Osteoblast (primary cell): ENCODE data around the gene ANO7. TPM values are rescaled to one million over a fixed set of nuclear protein-coding genes. Genes with fewer than 3 reads are reported as not detected.
A peak's percentile ranks its signal among the peaks of the same experiment; 100 is the strongest.

Experiments
- DNase-seq: peaks from one replicate; pipeline ENCODE4 v3.0.0; 2011; ENCODE audit warnings: low spot score, mixed read lengths; ENCODE audit not compliant: insufficient read length; ENCODE audit errors: missing footprints
- H2AFZ ChIP-seq: 2 replicates; pipeline ENCODE4 v1.6.0; 2011; ENCODE audit warnings: mild to moderate bottlenecking, low read length
- H3K27ac ChIP-seq: 2 replicates; pipeline ENCODE4 v1.5.1; 2011; ENCODE audit warnings: mild to moderate bottlenecking, low read depth, low read length, moderate library complexity
- H3K27me3 ChIP-seq: 2 replicates; pipeline ENCODE4 v1.6.0; 2012; ENCODE audit warnings: mild to moderate bottlenecking, control low read depth, inconsistent platforms, low read length, moderate library complexity; ENCODE audit not compliant: insufficient read depth
- H3K36me3 ChIP-seq: 2 replicates; pipeline ENCODE4 v1.5.1; 2011; ENCODE audit warnings: mild to moderate bottlenecking, low read length, control low read depth, moderate library complexity; ENCODE audit not compliant: insufficient read depth
- H3K4me1 ChIP-seq: 2 replicates; pipeline ENCODE4 v1.5.1; 2011; ENCODE audit warnings: mild to moderate bottlenecking, low read length, control low read depth, moderate library complexity; ENCODE audit not compliant: insufficient read depth
- H3K4me2 ChIP-seq: 2 replicates; pipeline ENCODE4 v1.6.0; 2011; ENCODE audit warnings: mild to moderate bottlenecking, low read length; ENCODE audit not compliant: insufficient read depth
- H3K4me3 ChIP-seq: fragments of 200-600 bp; sonication (generic); 3 replicates; pipeline ENCODE4 v1.5.1; 2012; ENCODE audit warnings: mild to moderate bottlenecking, low read length, inconsistent platforms; ENCODE audit not compliant: insufficient read depth
- H3K79me2 ChIP-seq: 2 replicates; pipeline ENCODE4 v1.6.0; 2012; ENCODE audit warnings: mild to moderate bottlenecking, low read length, control low read depth, inconsistent platforms; ENCODE audit not compliant: insufficient read depth
- H3K9me3 ChIP-seq: 2 replicates; pipeline ENCODE4 v1.5.1; 2011; ENCODE audit warnings: low read depth, low read length, control low read depth
- H4K20me1 ChIP-seq: 2 replicates; pipeline ENCODE4 v1.6.0; 2012; ENCODE audit warnings: mild to moderate bottlenecking, low read length, control low read depth; ENCODE audit not compliant: insufficient read depth
- CTCF ChIP-seq: IDR thresholded peaks from 2 replicates; pipeline ENCODE4 v1.5.1; 2011; ENCODE audit warnings: mild to moderate bottlenecking, low read depth, low read length, moderate library complexity; ENCODE audit errors: extremely low read depth
- total RNA-seq: library from RNA; depleted of rRNA; stranded (reverse); fragments of >200 nt; gene quantifications from 2 replicates; pipeline ENCODE4 v1.2.3, GENCODE V29; 2012

ANO7 gene
- total RNA-seq, 1 donor, result 1.8 TPM

- TF ChIP-seq CTCF, result no peak
- peaks cover 13% of the 10 kb centered on the region for H4K20me1 ChIP-seq
- peak within 1 kb of the TSS; percentile 99 for H2AFZ ChIP-seq
- H3K79me2 ChIP-seq, result peaks cover 49% of the 10 kb centered on the region
- no peaks in the 10 kb centered on the region for H3K27me3 ChIP-seq
- H3K9me3 ChIP-seq, result no peaks in the 10 kb centered on the region
- peak within 1 kb of the TSS; percentile 71 for H3K27ac ChIP-seq
- H3K4me2 ChIP-seq, result peak within 1 kb of the TSS; percentile 100
- H3K36me3 ChIP-seq, result peaks cover 3% of the 10 kb centered on the region
- H3K4me1 ChIP-seq, result peaks cover 32% of the 10 kb centered on the region
- H3K4me3 ChIP-seq, result peak within 1 kb of the TSS; percentile 91
- peak; percentile 100 for DNase-seq
Observed at GRCh38 chr2:241149925-241150659, 38.4 kb upstream of the ANO7 start, which contains the start of gene PPP1R7. Gene PPP1R7, plus strand, starts transcription at chr2:241150467. Its CDS starts 29 bp downstream, at chr2:241150496.

GRCh38 chr2:241150660-241151530, 37.6 kb upstream of the ANO7 start:
- no peak for DNase-seq
- no peaks in the 10 kb centered on the region for H3K27me3 ChIP-seq
- H2AFZ ChIP-seq, result peak overlapping the region; percentile 78
- no peaks in the 10 kb centered on the region for H3K9me3 ChIP-seq
- H3K4me1 ChIP-seq, result peaks cover 38% of the 10 kb centered on the region
- TF ChIP-seq CTCF, result no peak
- H3K79me2 ChIP-seq, result peaks cover 52% of the 10 kb centered on the region
- H3K4me3 ChIP-seq, result peak overlapping the region; percentile 91
- peak overlapping the region; percentile 100 for H3K4me2 ChIP-seq
- H3K36me3 ChIP-seq, result peaks cover 3% of the 10 kb centered on the region
- peaks cover 14% of the 10 kb centered on the region for H4K20me1 ChIP-seq
- H3K27ac ChIP-seq, result peak overlapping the region; percentile 71

- Histone ChIP-seq H2AFZ (no peak overlapping the region), H3K4me2 (peak overlapping the region; percentile 100), H3K27me3 (no peaks in the 10 kb centered on the region), H3K4me3 (no peak overlapping the region), H3K4me1 (peaks cover 38% of the 10 kb centered on the region), H3K36me3 (peaks cover 3% of the 10 kb centered on the region), H3K9me3 (no peaks in the 10 kb centered on the region), H3K79me2 (peaks cover 48% of the 10 kb centered on the region), H4K20me1 (peaks cover 21% of the 10 kb centered on the region), H3K27ac (no peak overlapping the region)
- no peak for DNase-seq
- no peak for TF ChIP-seq CTCF
Observed at GRCh38 chr2:241151934-241152660, 36.4 kb upstream of the ANO7 start.
